Keratinocyte (primary cell): Measurements from ENCODE around the gene RSPH10B.

Experiments
- CTCF ChIP-seq, 3 experiments: IDR thresholded peaks in 1 of 3; conservative IDR thresholded peaks in 1 of 3; optimal IDR thresholded peaks in 1 of 3; 2 replicates in 2 of 3; 3 replicates in 1 of 3; pipeline versions ENCODE3 to v1.5.1; 2011; ENCODE audit warnings: low read length in 3 of 3, mild to moderate bottlenecking in 3 of 3, moderate library complexity in 2 of 3, control low read depth in 1 of 3, inconsistent platforms in 1 of 3; ENCODE audit not compliant: insufficient read depth in 2 of 3; ENCODE audit errors: extremely low read depth in 1 of 3
- EZH2 ChIP-seq: IDR thresholded peaks from one replicate; pipeline ENCODE4 v1.6.1; 2012; ENCODE audit warnings: inconsistent platforms, mild to moderate bottlenecking, low read length, moderate library complexity

- TF ChIP-seq CTCF (optimal IDR thresholded peaks at IDR 0.05 in 1 of 3, IDR thresholded peaks at IDR 0.05 in 1 of 3, conservative IDR thresholded peaks at IDR 0.05 in 1 of 3; ENCODE audit: extremely low read depth in 1 of 3, insufficient read depth in 2 of 3, low read length in 3 of 3) (no peak), EZH2 (no peak)
These were observed 36.9 kb upstream of the RSPH10B start for GRCh38 chr7:6007386-6007785.
